HG03060 (cell line): Measurements from ENCODE around the gene TTLL9.

ENCODE experiments used
- ATAC-seq: cut with Tn5 transposase; IDR thresholded peaks from one replicate; pipeline ENCODE4 v1.9.1; 2021; ENCODE audit warnings: low read depth, moderate number of reproducible peaks; ENCODE audit not compliant: unreplicated experiment

The TTLL9 gene

DNA sequence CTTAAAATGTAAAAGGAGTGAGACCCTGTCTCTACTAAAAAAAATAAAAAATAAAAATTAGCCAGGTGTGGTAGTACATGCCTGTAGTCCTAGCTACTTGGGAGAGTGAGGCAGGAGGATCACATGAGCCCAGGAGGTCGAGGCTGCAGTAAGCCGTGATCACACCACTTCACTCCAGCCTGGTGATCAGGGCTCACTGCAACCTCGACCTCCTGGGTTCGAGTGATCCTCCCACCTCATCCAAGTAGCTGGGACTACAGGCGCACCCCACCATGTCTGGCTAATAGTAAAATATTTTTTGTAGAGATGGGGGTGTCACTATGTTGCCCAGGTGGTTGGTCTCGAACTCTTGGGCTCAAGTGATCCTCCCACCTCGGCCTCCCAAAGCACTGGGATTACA is 17.0 kb upstream of the TTLL9 start:
- no peak for ATAC-seq

- no peak for ATAC-seq
Measured at GRCh38 chr20:31856516-31856915, 13.9 kb upstream of the TTLL9 start.

GRCh38 chr20:31857861-31858759 is 12.3 kb upstream of the TTLL9 start:
- no peak for ATAC-seq

DNA sequence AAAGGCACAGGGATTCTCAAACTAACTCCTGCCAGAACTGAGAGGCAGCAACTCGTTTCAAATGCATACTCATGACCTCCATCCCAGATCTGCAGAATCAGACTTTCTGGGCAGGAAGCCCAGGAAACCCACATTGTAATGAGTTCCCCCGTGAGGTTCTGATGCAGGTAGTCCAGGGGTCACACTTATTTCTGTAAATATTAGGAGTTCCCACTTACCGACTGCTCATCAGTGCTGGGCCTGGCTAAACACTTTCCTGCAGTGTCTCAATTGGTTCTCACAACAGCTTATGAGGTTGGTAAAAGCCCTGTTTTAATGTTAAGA is 11.7 kb upstream of the TTLL9 start:
- no peak for ATAC-seq

- ATAC-seq: no peak
Measured at GRCh38 chr20:31859266-31859997, 11.0 kb upstream of the TTLL9 start.

GRCh38 chr20:31859998-31860380 is 10.4 kb upstream of the TTLL9 start:
- no peak for ATAC-seq

- no peak for ATAC-seq
Measured at GRCh38 chr20:31860390-31861134, 9.9 kb upstream of the TTLL9 start.

DNA sequence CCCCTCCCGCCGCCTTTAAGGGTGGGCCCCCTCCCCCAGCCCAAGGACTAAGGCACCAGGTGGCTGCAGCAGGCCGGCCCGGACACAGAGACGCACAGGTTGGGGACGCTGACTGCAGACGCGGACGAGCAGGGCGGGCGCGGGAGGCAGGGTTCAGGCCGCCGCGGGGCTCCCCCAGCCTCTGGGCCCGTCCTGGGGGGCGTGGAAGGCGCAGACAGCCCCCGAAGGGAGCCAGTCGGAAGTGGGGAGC is 9.4 kb upstream of the TTLL9 start:
- no peak for ATAC-seq

- no peak for ATAC-seq
Measured at GRCh38 chr20:31861385-31862156, 8.9 kb upstream of the TTLL9 start.

DNA sequence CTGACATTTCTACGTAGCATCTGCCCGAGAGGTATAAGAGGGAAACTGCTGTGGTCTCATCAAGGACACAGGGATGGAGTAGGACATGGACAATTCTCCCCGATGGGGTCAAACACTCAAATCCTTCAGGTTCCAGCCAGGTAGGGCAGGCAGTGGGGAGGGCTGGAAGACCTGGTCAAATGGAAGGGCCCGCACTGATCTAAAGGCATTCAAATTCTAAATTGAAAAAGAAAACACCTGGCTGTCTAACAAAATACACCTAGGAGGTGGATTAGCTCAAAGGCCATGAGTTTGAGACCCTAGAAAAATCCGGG is 8.3 kb upstream of the TTLL9 start:
- ATAC-seq: no peak

- ATAC-seq: no peak
Measured at GRCh38 chr20:31862506-31862905, 7.9 kb upstream of the TTLL9 start.

- no peak for ATAC-seq
Measured at GRCh38 chr20:31863296-31864085, 6.9 kb upstream of the TTLL9 start.

- no peak for ATAC-seq
Measured at GRCh38 chr20:31864521-31865400, 5.7 kb upstream of the TTLL9 start.

GRCh38 chr20:31866221-31866620 is 4.2 kb upstream of the TTLL9 start:
- no peak for ATAC-seq

DNA sequence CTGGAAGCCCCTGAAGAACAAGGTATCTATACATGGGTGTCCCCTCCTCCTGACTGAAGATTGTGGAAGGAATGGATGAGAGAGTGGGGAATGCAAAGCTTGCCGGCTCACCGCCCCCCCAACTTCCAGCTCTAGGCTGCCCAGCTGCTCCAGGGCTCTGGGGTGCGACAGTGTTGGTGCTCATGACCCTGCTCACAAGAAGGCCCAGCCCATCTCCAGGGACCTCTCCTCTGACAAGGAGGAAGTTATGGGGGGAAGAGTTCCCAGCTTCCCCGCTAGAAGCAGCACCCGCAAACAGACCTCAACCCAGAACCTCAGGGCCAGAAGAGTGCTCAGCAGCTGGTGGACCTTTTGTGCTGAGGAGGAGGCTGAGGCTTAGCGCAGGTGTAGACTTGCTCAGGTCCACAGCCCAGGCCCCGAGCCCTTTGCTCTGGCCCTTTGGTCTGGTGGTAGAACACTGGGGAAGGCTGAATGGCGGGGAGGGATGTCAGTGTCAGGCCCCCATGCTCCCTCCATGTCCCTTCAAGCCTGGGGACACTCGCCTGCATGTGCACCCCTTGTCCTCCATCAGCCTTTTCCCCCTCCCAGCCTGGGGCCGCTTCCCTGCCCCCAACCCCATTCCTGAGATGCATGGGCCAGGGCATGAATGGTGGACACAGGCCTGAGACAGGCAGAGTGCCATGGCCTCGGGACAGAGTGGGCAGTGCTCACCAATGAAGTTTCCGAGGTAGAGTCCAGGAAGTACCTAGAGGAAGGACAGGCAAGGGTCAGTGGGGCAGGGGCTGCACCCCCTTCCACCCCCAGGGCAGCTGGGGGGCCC is 1.4 kb upstream of the TTLL9 start:
- ATAC-seq: no peak

- no peak for ATAC-seq
Measured at GRCh38 chr20:31869673-31869941, 827 bp upstream of the TTLL9 start.

- no peak for ATAC-seq
Measured at GRCh38 chr20:31870726-31871617, 538 bp downstream of the TTLL9 start.

GRCh38 chr20:31871618-31871954 is 1.2 kb downstream of the TTLL9 start:
- no peak for ATAC-seq
